ENCODE measurements around the gene TCEAL7. TPM values are rescaled to one million over a fixed set of nuclear protein-coding genes. Genes with fewer than 3 reads are reported as not detected.

Gene TCEAL7
- total RNA-seq, 1 experiment from 2014 or later = not detected

DNA sequence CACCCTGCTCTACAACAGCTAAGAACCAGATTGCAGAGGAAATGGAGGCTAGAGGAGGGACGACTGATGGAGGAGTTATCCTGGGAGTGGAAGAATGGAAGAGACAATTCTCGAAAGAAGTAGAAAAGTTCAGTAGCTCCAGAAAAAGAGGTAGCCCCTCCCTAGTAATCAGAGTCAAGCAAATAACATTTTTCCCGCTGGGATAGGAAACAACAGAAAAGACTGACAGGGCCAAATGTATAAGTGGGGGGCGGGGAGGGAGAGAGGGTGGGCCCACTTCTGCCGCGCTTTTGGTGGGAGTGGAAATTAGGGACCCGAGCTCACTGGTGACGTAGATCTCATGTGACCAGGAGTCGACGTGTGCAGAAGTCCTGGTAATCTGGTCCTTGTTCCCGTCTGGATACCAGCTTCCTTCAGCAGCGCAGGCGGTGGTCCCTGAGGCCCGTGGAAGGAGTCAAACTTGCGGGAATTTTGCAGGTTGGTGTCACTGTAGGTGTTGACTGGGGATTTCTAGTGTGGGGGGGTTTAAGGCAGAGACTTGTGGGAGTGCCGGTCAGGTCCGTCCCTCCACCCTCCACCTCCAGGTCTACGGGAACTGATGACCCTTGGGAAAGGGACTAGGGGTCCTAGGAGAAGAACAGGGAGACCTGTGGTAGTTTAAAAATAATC, 26.2 kb downstream of the TCEAL7 start, which contains the start of gene TCEAL9:
Gene TCEAL9, plus strand, starts transcription at position 377 of the 669 bp plus-strand sequence. CDS start 1,179 bp downstream, outside the sequence.
- no TSS peak for BruUV-seq (replicated peaks)
- Histone ChIP-seq H3K36me3 (ENCODE audit: low read depth, low read length) (no peaks in the 10 kb centered on the region), H3F3A (ENCODE audit: low read length, unreplicated experiment) (no peaks in the 10 kb centered on the region), H3K4me2 (ENCODE audit: low read length) (peak within 1 kb of the TSS; percentile 92), H3K9me3 (ENCODE audit: low read length) (no peaks in the 10 kb centered on the region), H3K9me2 (replicated peaks; ENCODE audit: low read length) (no peaks in the 10 kb centered on the region), H3K27me3 (ENCODE audit: low read length) (no peaks in the 10 kb centered on the region), H3K4me1 (ENCODE audit: insufficient read depth, low read length) (0 out of 2 replicates have a peak, but pooled peaks cover 7% of the 10 kb centered on the region), H3K27ac (ENCODE audit: low read length) (0 out of 2 replicates have a peak within 1 kb of the TSS, but pooled peaks have one; percentile 20), H4K20me1 (ENCODE audit: low read length) (no peaks in the 10 kb centered on the region), H3K9ac (ENCODE audit: low read length) (peak within 1 kb of the TSS; percentile 90), H3K79me2 (ENCODE audit: low read length) (peaks cover 16% of the 10 kb centered on the region), H3K4me3 (ENCODE audit: low read length) (peak within 1 kb of the TSS; percentile 92), H2AFZ (ENCODE audit: low read length) (peak within 1 kb of the TSS; percentile 98)
- ATAC-seq = peak; percentile 87
- POLR2A ChIA-PET (ENCODE audit: unreplicated experiment) = interaction anchor here (0.5 to 0.6 kb wide), 3 partner anchors 20 to 108 kb away, joined by 3 read pairs; partner anchors contain the start of gene BEX3
- CTCF ChIA-PET = interaction anchor here (0.6 to 1.0 kb wide), 2 partner anchors 108 to 109 kb away, joined by 4 to 10 read pairs; no protein-coding TSS in a partner anchor
- DNase-seq = peak; percentile 48
- TF ChIP-seq, protein P1, sequence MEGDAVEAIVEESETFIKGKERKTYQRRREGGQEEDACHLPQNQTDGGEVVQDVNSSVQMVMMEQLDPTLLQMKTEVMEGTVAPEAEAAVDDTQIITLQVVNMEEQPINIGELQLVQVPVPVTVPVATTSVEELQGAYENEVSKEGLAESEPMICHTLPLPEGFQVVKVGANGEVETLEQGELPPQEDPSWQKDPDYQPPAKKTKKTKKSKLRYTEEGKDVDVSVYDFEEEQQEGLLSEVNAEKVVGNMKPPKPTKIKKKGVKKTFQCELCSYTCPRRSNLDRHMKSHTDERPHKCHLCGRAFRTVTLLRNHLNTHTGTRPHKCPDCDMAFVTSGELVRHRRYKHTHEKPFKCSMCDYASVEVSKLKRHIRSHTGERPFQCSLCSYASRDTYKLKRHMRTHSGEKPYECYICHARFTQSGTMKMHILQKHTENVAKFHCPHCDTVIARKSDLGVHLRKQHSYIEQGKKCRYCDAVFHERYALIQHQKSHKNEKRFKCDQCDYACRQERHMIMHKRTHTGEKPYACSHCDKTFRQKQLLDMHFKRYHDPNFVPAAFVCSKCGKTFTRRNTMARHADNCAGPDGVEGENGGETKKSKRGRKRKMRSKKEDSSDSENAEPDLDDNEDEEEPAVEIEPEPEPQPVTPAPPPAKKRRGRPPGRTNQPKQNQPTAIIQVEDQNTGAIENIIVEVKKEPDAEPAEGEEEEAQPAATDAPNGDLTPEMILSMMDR (conservative IDR thresholded peaks at IDR 0.05; ENCODE audit: low read depth, low read length) = no peak
- TF ChIP-seq EZH2 (IDR thresholded peaks at IDR 0.05; ENCODE audit: low read length, unreplicated experiment) (no peak), EZH2phosphoT487 (IDR thresholded peaks at IDR 0.05; ENCODE audit: borderline replicate concordance, low read length) (no peak)
- intact Hi-C loops (cut with micrococcal nuclease) = loop anchor here (5.0 kb wide), 1 partner anchor 106 kb away; no protein-coding TSS in a partner anchor

GRCh38 chrX:103356858-103357257, 26.8 kb downstream of the TCEAL7 start:
- H3K4me1 ChIP-seq (ENCODE audit: insufficient read depth, low read length) = peaks cover 8% of the 10 kb centered on the region; the same call in 1 of the 2 replicates
- DNase-seq = peak; percentile 7
- no peaks in the 10 kb centered on the region for H3K27me3 ChIP-seq (ENCODE audit: low read length)
- ATAC-seq = peak; percentile 48
- intact Hi-C loops (cut with micrococcal nuclease) = loop anchor here (5.0 kb wide), 1 partner anchor 105 kb away; no protein-coding TSS in a partner anchor
- no peaks in the 10 kb centered on the region for H3F3A ChIP-seq (ENCODE audit: low read length, unreplicated experiment)
- ChIA-PET POLR2A (ENCODE audit: unreplicated experiment) (no interaction called here), CTCF (interaction anchor here (0.6 kb wide), 1 partner anchor 108 kb away, joined by 4 read pairs; no protein-coding TSS in a partner anchor)
- TF ChIP-seq, protein P1 (conservative IDR thresholded peaks at IDR 0.05; ENCODE audit: low read depth, low read length) = no peak
- TF ChIP-seq EZH2 (IDR thresholded peaks at IDR 0.05; ENCODE audit: low read length, unreplicated experiment) (no peak), EZH2phosphoT487 (IDR thresholded peaks at IDR 0.05; ENCODE audit: borderline replicate concordance, low read length) (no peak)
- peak overlapping the region; percentile 92 for H3K4me3 ChIP-seq (ENCODE audit: low read length)
- no peaks in the 10 kb centered on the region for H3K36me3 ChIP-seq (ENCODE audit: low read depth, low read length)
- peak overlapping the region; percentile 90 for H3K9ac ChIP-seq (ENCODE audit: low read length)
- peak overlapping the region; percentile 92 for H3K4me2 ChIP-seq (ENCODE audit: low read length)
- H3K79me2 ChIP-seq (ENCODE audit: low read length) = peaks cover 16% of the 10 kb centered on the region
- H3K27ac ChIP-seq (ENCODE audit: low read length) = 0 out of 2 replicates have a peak overlapping the region, but pooled peaks have one; percentile 20
- no peaks in the 10 kb centered on the region for H3K9me2 ChIP-seq (replicated peaks; ENCODE audit: low read length)
- peak overlapping the region; percentile 98 for H2AFZ ChIP-seq (ENCODE audit: low read length)
- BruUV-seq (replicated peaks) = TSS peak; percentile 80
- no peaks in the 10 kb centered on the region for H4K20me1 ChIP-seq (ENCODE audit: low read length)
- H3K9me3 ChIP-seq (ENCODE audit: low read length) = no peaks in the 10 kb centered on the region
